ENCODE measurements around the gene WNT5A.

WNT5A gene

DNA sequence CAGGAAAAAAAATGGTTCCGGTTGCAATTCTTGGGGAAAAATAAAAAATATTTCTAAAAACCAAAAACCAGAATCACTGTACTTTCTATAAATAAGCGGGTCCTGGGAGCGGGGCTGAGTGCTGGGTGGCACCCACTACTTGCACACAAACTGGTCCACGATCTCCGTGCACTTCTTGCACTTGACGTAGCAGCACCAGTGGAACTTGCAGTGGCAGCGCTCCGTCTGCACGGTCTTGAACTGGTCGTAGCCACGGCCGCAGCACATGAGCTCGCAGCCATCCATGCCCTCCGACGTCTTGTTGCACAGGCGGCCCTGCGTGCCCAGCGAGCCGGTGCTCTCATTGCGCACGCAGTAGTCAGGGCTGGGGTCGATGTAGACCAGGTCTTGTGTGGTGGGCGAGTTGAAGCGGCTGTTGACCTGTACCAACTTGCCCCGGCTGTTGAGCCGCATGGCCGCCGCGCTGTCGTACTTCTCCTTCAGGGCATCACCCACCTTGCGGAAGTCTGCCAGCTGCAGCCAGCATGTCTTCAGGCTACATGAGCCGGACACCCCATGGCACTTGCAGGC, 17.1 kb downstream of the WNT5A start:
- no peak for DNase-seq (ENCODE audit: low spot score)
- H3K27ac ChIP-seq: no peak overlapping the region
- POLR2A ChIA-PET (ENCODE audit: low non-redundant PET): no interaction called here
- no peak for TF ChIP-seq CTCF (conservative IDR thresholded peaks at IDR 0.05; ENCODE audit: low read depth)
- CTCF ChIA-PET: no interaction called here

DNA sequence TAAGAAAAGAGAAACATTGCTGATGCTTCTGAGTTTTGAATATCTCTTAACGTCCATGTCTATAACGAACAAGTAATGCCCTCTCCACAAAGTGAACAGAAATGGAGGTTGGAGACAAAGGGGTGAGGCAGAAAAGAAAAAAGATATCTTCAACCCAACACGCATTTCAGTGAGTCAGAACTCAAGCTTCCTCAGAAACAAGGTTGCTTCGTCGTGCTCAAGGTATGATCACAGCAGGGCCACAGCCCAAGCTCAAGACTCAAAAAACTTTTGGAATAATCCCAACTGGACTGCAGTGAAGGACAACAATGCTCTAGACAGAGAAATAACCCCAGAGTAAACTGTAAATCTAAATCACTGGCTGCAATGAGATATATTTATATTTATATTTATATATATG, 18.9 kb downstream of the WNT5A start:
- DNase-seq (ENCODE audit: low spot score): no peak

GRCh38 chr3:55467099-55467498, 20.0 kb downstream of the WNT5A start:
- no peak for TF ChIP-seq CTCF (conservative IDR thresholded peaks at IDR 0.05; ENCODE audit: low read depth)
- no peak overlapping the region for H3K27ac ChIP-seq
- ChIA-PET CTCF (no interaction called here), POLR2A (ENCODE audit: low non-redundant PET) (no interaction called here)
- DNase-seq (ENCODE audit: low spot score): no peak

More for the DNA sequence above, 18.9 kb downstream of the WNT5A start:
- TF ChIP-seq CTCF (conservative IDR thresholded peaks at IDR 0.05; ENCODE audit: low read depth): no peak
- ChIA-PET POLR2A (ENCODE audit: low non-redundant PET) (no interaction called here), CTCF (interaction anchor here (0.6 to 0.7 kb wide), 2 partner anchors 783 to 1308 kb away, joined by 4 read pairs; no protein-coding TSS in a partner anchor)
- H3K27ac ChIP-seq: no peak overlapping the region

DNA sequence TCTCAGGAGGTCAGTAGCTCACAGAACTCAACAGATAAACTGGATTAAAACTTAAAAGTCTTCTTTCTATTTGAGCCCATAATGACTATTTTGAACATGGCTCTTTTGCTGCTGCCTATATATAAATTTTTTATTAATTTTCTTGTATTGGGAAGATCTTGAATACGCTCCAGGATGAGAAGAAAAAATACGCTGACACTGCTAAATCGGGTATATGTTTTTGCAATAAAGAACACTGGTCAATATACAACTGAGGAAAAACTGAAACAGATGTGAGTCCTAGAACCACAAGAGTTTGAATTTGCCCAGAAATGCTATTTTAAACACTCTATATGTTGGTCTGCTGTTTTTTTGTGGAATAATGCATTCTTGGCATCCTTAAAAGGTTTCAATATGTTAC, 20.6 kb downstream of the WNT5A start:
- POLR2A ChIA-PET (ENCODE audit: low non-redundant PET): no interaction called here
- H3K27ac ChIP-seq: no peak overlapping the region
- TF ChIP-seq CTCF (conservative IDR thresholded peaks at IDR 0.05; ENCODE audit: low read depth): no peak
- DNase-seq (ENCODE audit: low spot score): no peak
- CTCF ChIA-PET: no interaction called here

- no peak overlapping the region for H3K27ac ChIP-seq
- ChIA-PET POLR2A (ENCODE audit: low non-redundant PET) (no interaction called here), CTCF (no interaction called here)
- no peak for DNase-seq (ENCODE audit: low spot score)
- TF ChIP-seq CTCF (conservative IDR thresholded peaks at IDR 0.05; ENCODE audit: low read depth): no peak
Measured at GRCh38 chr3:55461896-55462295, 25.2 kb downstream of the WNT5A start.

DNA sequence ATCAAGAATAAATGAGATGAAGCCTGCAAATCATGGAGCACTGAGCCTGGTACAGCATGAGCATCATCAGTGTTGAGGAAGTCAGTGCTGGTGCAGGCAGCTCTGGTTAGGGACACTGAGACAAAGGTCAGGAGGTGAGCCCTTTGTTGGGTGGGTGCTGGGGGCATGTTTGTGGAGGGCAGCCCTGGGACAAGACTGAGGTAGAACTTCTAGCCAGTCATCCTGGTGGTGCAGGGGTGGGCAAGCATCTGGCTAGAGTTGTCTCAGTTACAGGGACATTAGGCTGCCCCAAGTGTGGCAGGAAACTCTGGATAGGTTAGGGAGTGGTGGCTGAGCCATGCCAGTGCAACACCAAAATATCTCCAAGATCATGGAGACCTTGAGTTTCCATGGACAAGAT, 27.3 kb downstream of the WNT5A start:
- H3K27ac ChIP-seq: no peak overlapping the region
- TF ChIP-seq CTCF (conservative IDR thresholded peaks at IDR 0.05; ENCODE audit: low read depth): no peak
- no peak for DNase-seq (ENCODE audit: low spot score)
- ChIA-PET POLR2A (ENCODE audit: low non-redundant PET) (no interaction called here), CTCF (no interaction called here)

Data from RWPE1 (cell line).